Stimulated activated CD8-positive, alpha-beta memory T cell treated with anti-CD3 and anti-CD28 coated beads, Interleukin-12 subunit alpha, Interleukin-12 subunit beta, amount 100 ng/mL, for 4 hours (primary cell): ENCODE results near the gene TEX22.

ENCODE experiments used
- DNase-seq: peaks from one replicate; pipeline ENCODE4 v3.0.0-alpha.2; 2020; ENCODE audit warnings: low read depth

Gene TEX22

DNA sequence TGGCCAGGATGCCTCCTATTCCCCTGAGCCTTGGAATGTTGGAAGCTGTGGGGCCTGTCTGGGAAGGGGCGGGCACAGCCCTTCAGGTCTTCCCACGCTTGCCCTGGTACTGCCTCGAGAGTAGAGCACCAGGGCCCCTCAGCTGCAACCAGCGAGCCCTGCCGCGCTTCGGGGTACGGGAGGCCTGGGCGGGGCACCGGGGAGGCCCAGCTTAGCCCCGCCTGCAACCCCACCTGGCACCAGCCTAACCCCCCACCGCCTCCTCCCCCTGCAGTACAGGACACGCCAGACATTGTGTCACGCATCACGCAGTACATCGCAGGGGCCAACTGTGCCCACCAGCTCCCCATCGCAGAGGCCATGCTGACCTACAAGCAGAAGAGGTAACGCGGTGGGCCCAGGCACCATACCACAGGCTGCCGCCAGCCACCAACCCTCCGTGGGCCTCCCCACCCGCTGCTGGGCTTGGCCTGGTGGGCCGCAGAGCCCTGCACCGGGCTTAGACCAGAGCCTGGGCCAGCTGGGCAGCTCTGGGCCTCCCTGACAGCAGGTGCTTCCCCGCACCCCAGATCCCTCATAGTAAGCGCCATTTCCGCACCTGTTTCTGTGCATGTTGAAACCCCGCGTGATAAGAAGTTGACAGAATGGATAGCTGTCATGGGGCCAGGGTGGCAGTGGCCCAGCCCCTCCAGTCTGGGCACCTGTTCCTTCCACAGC lies 13.6 kb upstream of the TEX22 start:
- DNase-seq: no peak

- no peak for DNase-seq
Observed at GRCh38 chr14:105385322-105385637, 13.1 kb upstream of the TEX22 start.

GRCh38 chr14:105385698-105386365 lies 12.5 kb upstream of the TEX22 start:
- no peak for DNase-seq

GRCh38 chr14:105386581-105387529 lies 11.5 kb upstream of the TEX22 start:
- no peak for DNase-seq

DNA sequence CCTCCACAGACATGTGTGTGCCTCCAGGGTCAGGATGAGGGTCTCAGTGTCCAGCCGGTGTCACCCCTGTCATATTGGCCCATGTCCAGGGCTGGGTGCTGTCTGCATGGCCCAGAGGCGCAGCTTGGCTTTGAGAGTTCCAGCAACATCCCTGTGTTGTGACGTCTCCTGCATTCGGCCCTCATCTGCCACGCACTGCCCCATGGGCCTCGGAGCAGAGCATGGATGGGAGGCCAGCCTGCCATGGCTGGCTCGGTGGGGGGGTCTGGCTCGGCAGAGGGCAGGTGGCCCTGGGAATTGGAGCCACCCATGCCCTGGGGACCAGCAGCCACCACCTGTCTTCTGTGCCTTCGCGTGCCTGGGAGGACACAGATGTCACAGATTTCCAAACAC lies 10.8 kb upstream of the TEX22 start:
- DNase-seq: no peak

- DNase-seq: no peak
Observed at GRCh38 chr14:105388110-105388951, 10.0 kb upstream of the TEX22 start.

DNA sequence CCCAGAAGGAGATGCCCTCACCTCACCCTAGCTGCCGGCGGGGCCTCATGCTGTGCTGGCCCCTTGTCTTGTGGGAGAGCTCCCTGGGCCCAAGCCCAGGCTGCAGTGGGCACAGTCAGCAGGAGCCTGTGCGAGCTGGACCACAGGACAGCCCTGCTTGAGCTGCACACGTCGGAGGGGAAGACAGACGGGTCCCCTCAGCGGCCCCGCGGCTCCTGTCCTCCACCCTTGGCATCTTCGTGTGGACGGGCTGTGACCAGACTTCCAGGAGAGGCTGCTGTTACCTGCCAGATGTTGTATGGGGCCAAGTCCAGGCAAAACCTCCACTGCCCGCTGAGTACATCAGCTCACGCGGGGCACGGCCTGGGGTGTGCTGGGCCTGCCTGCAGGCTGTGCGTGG lies 9.4 kb upstream of the TEX22 start:
- no peak for DNase-seq

DNA sequence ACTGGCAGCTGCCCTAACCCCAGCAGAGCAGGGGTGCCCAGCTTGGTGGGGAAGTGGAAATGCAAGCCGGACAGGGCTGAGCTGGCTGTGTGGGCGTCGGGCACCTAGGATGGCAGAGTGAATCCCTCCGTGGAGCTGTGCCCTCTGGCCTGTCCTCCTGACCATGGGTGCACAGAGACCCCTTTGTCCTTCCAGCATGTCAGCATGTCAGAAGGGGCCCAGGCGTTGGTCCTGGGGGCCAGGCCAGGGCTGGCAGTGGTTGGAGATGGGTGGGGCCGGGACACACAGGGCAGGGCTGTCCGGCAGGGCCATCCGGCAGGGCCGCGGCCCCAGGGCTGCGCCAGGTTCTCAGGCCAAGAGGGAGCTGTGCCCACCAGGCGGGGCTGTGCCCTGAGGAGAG lies 8.8 kb upstream of the TEX22 start:
- no peak for DNase-seq

DNA sequence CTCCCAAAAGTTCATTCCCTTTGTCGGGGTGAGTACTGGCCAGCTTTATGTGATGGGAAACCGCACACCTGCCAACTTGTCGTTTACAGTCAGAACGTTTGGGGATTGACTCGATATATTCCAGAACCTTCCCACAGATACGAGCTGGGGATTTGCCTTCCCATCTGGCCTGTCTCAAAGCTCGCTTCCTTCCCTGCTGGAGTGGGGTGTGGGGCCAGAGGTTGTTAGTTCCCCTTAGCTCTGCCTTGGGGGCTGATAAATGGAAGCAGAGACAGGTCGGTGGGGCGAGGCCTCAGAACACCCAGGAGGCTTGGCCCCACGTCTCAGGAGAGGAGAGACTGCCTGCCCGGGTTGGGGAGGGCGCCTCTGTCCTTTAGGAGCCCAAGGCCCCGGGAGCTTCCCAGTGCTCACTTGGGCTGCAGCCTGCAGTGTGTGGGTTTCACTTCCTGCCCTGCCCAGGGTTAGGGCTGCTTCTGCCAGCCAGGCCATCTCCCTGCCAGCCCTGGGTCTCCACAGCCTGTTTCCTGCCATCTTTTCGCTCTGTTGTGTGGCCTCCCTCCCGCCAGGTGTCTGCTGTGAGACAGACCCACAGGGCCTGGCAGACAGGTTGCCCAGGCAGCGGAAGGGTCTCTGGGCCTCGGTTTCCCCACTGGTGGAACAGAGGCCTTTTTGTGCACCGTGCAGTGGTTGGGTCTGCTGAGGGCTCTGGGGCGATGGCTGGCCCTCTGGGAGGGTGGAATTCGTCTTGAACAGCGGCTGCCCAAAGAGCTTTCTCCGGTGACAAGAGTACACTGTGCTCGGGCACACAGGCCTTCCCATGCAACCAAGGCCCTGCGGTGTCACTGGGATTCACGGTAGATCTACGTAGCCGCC lies 8.1 kb upstream of the TEX22 start:
- DNase-seq: no peak

GRCh38 chr14:105390849-105391500 lies 7.4 kb upstream of the TEX22 start:
- DNase-seq: no peak

GRCh38 chr14:105391541-105391940 lies 6.8 kb upstream of the TEX22 start:
- DNase-seq: no peak

GRCh38 chr14:105392131-105393090 lies 5.9 kb upstream of the TEX22 start:
- DNase-seq: no peak

- DNase-seq: no peak
Observed at GRCh38 chr14:105393151-105393550, 5.2 kb upstream of the TEX22 start.

DNA sequence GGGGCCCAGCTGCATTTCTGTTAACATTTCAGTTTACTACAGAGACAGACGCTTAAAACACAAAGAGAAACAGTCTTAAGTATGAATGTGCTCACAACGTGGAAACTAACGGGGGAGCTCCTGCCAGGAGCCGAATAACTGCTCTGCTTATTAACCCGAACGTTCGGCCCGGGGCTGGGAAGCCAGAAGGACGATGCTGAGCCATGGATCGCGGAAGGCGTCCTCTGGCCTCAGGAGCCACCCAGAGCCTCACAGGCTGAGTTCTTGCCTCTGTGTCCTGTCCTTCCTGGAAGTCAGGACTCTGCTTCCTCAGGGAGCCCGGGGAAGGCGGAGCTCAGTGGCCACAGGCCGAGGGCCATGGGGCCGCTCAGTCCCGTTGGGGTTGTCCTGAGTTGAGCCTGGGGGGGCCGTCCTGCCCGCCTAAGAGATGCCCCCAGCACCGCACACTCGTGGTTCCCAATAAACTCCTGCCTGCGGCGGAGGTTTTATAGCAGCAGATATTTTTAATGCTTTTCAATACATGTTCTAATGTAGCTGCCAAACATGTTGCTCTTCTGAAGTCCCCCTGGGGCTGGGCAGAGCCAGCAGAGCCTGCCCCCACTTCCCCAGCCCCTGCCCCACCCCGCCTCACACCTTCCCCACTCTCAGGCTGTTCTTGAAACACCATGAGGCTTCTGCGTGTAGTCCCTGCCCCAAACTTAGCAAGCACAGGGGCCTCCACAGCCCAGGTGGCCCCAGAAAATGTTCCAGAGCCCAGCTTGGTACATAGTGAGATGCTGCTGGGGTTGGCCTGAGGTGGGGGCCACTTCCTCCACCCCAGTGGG lies 3.4 kb upstream of the TEX22 start:
- DNase-seq: no peak

DNA sequence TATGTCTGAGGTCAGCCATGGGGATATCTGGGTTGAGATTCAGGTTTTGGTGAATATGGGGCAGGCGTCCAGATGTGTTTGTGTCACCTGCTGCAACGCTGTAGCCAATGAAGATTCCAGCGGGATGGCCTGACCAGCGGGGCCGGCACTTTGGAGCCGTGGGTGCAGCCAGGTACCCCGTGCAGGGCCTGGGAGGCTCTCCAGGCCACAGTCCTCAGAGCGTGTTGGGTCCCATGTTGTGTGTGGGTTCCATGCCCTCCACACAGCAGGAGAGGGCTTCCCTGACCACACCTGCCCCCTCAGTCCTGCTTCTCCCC lies 2.8 kb upstream of the TEX22 start:
- DNase-seq: no peak

GRCh38 chr14:105397350-105397931 lies 897 bp upstream of the TEX22 start:
- DNase-seq: no peak

DNA sequence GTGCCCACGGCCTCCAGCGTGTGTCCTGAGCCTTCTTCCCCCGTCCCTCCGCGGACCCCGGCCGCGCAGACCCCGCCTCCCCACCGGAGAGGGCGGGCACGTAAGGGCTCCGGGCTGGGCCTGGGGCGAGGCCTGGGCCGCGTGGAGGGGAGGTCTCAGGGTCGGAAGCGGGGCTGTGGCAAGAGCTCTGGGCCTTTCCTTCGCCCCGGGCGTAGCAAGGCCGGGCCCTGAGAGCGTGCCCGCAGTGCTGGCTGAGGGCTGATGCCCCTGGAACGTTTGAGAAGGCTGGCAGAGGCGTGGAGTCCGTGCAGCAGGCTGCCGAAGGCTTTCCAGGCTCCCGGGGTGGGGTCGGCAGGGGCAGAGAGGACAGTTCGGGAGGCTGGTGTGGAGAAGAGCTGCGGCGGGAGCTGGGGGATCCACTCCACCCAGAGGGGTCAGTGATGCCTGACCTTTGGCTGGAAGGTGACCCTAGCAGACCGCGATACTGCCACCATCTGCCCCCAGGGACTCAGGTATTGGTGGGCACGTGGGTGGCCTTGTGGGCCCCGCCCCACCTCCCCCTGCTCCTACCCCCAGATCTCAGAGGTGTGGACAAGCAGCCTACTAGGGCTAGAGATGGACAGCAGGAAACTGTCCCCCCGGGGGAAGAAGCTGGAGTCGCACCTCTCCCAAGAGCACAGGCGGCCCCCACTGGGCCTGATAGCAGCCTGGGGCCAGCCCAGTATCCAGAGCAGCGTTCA lies 558 bp downstream of the TEX22 start:
- no peak for DNase-seq

DNA sequence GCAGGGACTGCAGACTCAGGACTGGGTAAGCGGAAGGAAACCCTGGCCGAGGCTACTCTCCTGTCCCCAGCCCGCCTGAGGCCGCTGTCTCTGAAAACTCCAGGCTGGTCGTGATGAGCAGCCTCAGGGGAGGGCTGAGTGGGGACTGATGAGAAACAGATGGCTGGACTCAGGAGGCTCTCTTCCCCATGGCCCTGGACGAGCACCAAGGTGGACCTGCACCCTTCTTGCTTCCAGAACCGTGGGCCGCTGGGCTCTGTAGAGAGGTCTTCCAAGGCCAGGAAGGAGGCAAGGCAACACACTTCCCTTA lies 1.1 kb downstream of the TEX22 start:
- no peak for DNase-seq
